ENCODE measurements around the gene CCDC69. TPM values are rescaled to one million over a fixed set of nuclear protein-coding genes. Genes with fewer than 3 reads are reported as not detected.
"Not testable (repeated sequence)": the region's sequence is repeated elsewhere in the genome, so short reads cannot be mapped to it uniquely, and the experiment has no call there.

CCDC69 gene
- total RNA-seq, 1 experiment from 2014 or later, result 1.1 TPM

GRCh38 chr5:151183456-151184245, 40.2 kb downstream of the CCDC69 start:
- DNase-seq (ENCODE audit: low read depth, low spot score), result no peak
- in situ Hi-C loops (cut with HindIII; ENCODE audit: low pct_unique_long_range_greater_than_20kb, low sequenced_read_pairs), result no loop called here

- in situ Hi-C loops (cut with HindIII; ENCODE audit: low pct_unique_long_range_greater_than_20kb, low sequenced_read_pairs), result no loop called here
- no peak for DNase-seq (ENCODE audit: low read depth, low spot score)
Observed at GRCh38 chr5:151182976-151183375, 40.9 kb downstream of the CCDC69 start.

GRCh38 chr5:151182524-151182900, 41.4 kb downstream of the CCDC69 start:
- in situ Hi-C loops (cut with HindIII; ENCODE audit: low pct_unique_long_range_greater_than_20kb, low sequenced_read_pairs), result no loop called here
- DNase-seq (ENCODE audit: low read depth, low spot score), result no peak

GRCh38 chr5:151181818-151182523, 41.9 kb downstream of the CCDC69 start:
- no peak for DNase-seq (ENCODE audit: low read depth, low spot score)
- in situ Hi-C loops (cut with HindIII; ENCODE audit: low pct_unique_long_range_greater_than_20kb, low sequenced_read_pairs), result no loop called here

GRCh38 chr5:151180291-151180690, 43.6 kb downstream of the CCDC69 start:
- in situ Hi-C loops (cut with HindIII; ENCODE audit: low pct_unique_long_range_greater_than_20kb, low sequenced_read_pairs), result no loop called here
- DNase-seq (ENCODE audit: low read depth, low spot score), result no peak

GRCh38 chr5:151179489-151179840, 44.4 kb downstream of the CCDC69 start:
- in situ Hi-C loops (cut with HindIII; ENCODE audit: low pct_unique_long_range_greater_than_20kb, low sequenced_read_pairs), result no loop called here
- DNase-seq (ENCODE audit: low read depth, low spot score), result no peak

GRCh38 chr5:151178777-151179488, 45.0 kb downstream of the CCDC69 start:
- no peak for DNase-seq (ENCODE audit: low read depth, low spot score)
- in situ Hi-C loops (cut with HindIII; ENCODE audit: low pct_unique_long_range_greater_than_20kb, low sequenced_read_pairs), result no loop called here

GRCh38 chr5:151178372-151178771, 45.5 kb downstream of the CCDC69 start:
- DNase-seq (ENCODE audit: low read depth, low spot score), result no peak
- in situ Hi-C loops (cut with HindIII; ENCODE audit: low pct_unique_long_range_greater_than_20kb, low sequenced_read_pairs), result no loop called here

GRCh38 chr5:151176268-151176667, 47.6 kb downstream of the CCDC69 start:
- not testable (repeated sequence) for DNase-seq (ENCODE audit: low read depth, low spot score)

GRCh38 chr5:151174612-151175101, 49.2 kb downstream of the CCDC69 start:
- in situ Hi-C loops (cut with HindIII; ENCODE audit: low pct_unique_long_range_greater_than_20kb, low sequenced_read_pairs), result no loop called here
- no peak for DNase-seq (ENCODE audit: low read depth, low spot score)

More at GRCh38 chr5:151176268-151176667, 47.6 kb downstream of the CCDC69 start:
- in situ Hi-C loops (cut with HindIII; ENCODE audit: low pct_unique_long_range_greater_than_20kb, low sequenced_read_pairs), result not testable (repeated sequence)

GRCh38 chr5:151173711-151174611, 49.9 kb downstream of the CCDC69 start:
- in situ Hi-C loops (cut with HindIII; ENCODE audit: low pct_unique_long_range_greater_than_20kb, low sequenced_read_pairs), result no loop called here
- no peak for DNase-seq (ENCODE audit: low read depth, low spot score)

- in situ Hi-C loops (cut with HindIII; ENCODE audit: low pct_unique_long_range_greater_than_20kb, low sequenced_read_pairs), result no loop called here
- DNase-seq (ENCODE audit: low read depth, low spot score), result no peak
Observed at GRCh38 chr5:151171529-151171928, 52.4 kb downstream of the CCDC69 start.

GRCh38 chr5:151168602-151169344, 55.1 kb downstream of the CCDC69 start:
- DNase-seq (ENCODE audit: low read depth, low spot score), result no peak
- in situ Hi-C loops (cut with HindIII; ENCODE audit: low pct_unique_long_range_greater_than_20kb, low sequenced_read_pairs), result no loop called here

GRCh38 chr5:151167022-151167421, 56.9 kb downstream of the CCDC69 start:
- no peak for DNase-seq (ENCODE audit: low read depth, low spot score)
- in situ Hi-C loops (cut with HindIII; ENCODE audit: low pct_unique_long_range_greater_than_20kb, low sequenced_read_pairs), result no loop called here

- peak; percentile 81 for DNase-seq (ENCODE audit: low read depth, low spot score)
- in situ Hi-C loops (cut with HindIII; ENCODE audit: low pct_unique_long_range_greater_than_20kb, low sequenced_read_pairs), result no loop called here
Observed at GRCh38 chr5:151164687-151165392, 59.1 kb downstream of the CCDC69 start.

- in situ Hi-C loops (cut with HindIII; ENCODE audit: low pct_unique_long_range_greater_than_20kb, low sequenced_read_pairs), result no loop called here
- no peak for DNase-seq (ENCODE audit: low read depth, low spot score)
Observed at GRCh38 chr5:151162776-151163175, 61.1 kb downstream of the CCDC69 start.

Data from SK-MEL-5 (cell line).